Keratinocyte (primary cell): ENCODE data around the gene FNBP1.

Source experiments
- EZH2 ChIP-seq: IDR thresholded peaks from one replicate; pipeline ENCODE4 v1.6.1; 2012; ENCODE audit warnings: inconsistent platforms, mild to moderate bottlenecking, low read length, moderate library complexity
- TF ChIP-seq, protein P1 (sequence below), 3 experiments: IDR thresholded peaks in 1 of 3; conservative IDR thresholded peaks in 1 of 3; optimal IDR thresholded peaks in 1 of 3; 2 replicates in 2 of 3; 3 replicates in 1 of 3; pipeline versions ENCODE3 to v1.5.1; 2011; ENCODE audit warnings: low read length in 3 of 3, mild to moderate bottlenecking in 3 of 3, moderate library complexity in 2 of 3, control low read depth in 1 of 3, inconsistent platforms in 1 of 3; ENCODE audit not compliant: insufficient read depth in 2 of 3; ENCODE audit errors: extremely low read depth in 1 of 3

DNA sequence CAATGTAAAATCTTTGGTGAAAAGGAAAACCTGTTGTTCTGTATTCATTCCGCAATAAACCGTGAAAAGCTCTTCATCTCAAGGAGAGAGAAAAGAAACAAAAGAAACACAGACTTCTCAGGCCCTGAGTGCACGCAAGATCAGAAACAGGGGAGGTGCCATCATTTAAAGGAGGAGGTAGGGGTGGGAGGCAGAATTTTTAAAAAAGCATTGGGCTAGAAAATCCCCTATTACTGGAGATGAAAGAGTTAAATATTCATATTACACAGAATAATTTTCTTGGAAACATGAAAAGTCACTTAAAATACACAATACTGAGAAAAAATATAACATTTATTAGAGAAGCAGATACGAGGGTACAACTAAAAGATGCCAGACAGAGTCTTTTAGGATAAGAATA, 151.4 kb downstream of the FNBP1 start:
- TF ChIP-seq, protein P1, sequence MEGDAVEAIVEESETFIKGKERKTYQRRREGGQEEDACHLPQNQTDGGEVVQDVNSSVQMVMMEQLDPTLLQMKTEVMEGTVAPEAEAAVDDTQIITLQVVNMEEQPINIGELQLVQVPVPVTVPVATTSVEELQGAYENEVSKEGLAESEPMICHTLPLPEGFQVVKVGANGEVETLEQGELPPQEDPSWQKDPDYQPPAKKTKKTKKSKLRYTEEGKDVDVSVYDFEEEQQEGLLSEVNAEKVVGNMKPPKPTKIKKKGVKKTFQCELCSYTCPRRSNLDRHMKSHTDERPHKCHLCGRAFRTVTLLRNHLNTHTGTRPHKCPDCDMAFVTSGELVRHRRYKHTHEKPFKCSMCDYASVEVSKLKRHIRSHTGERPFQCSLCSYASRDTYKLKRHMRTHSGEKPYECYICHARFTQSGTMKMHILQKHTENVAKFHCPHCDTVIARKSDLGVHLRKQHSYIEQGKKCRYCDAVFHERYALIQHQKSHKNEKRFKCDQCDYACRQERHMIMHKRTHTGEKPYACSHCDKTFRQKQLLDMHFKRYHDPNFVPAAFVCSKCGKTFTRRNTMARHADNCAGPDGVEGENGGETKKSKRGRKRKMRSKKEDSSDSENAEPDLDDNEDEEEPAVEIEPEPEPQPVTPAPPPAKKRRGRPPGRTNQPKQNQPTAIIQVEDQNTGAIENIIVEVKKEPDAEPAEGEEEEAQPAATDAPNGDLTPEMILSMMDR (optimal IDR thresholded peaks at IDR 0.05 in 1 of 3, IDR thresholded peaks at IDR 0.05 in 1 of 3, conservative IDR thresholded peaks at IDR 0.05 in 1 of 3; ENCODE audit: extremely low read depth in 1 of 3, insufficient read depth in 2 of 3, low read length in 3 of 3), result no peak
- no peak for TF ChIP-seq EZH2
